ENCODE results near the gene GPAT2. TPM values are rescaled to one million over a fixed set of nuclear protein-coding genes. Genes with fewer than 3 reads are reported as not detected.
A peak's percentile ranks its signal among the peaks of the same experiment; 100 is the strongest.
"Not testable (repeated sequence)": the region's sequence is repeated elsewhere in the genome, so short reads cannot be mapped to it uniquely, and the experiment has no call there.

GPAT2 gene
- total RNA-seq, 4 donors from 2014 or later: 0.38 to 3.6 (median 1.4) TPM

DNA sequence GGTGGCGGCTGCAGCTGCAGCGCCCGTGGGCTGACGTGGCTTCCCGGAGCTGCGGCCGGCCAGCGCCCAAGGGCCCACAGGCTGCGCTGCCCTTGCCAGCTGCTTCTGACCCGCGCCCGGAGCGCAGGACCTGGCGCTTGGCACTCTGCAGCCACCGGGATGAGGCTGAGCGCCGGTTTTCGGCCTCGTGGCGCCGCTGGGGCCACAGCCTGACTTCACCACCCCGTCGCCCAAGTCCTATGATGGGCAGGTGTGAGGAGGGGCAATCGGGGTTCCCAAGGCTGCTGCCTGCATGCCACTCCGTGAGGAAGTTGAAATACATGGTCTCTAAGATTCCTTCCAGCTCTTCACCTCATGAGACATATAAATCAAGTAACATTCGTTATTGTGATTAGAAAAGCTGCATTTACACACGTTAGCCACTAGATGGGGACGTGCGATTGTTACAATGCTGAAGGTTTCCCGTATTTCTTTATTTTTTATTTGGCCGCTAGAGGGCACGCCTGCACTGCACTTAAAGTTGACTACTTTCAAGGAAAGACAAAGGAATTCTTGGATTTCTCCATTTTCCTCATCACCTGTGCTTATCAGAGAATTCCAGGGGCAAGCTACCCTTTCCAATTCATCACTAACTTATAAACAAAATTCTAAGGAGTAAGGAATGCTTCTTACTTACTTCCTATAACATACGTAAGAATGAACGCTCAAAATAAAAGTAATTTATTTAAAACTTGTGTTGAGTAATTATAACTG is 42.0 kb downstream of the GPAT2 start:
- intact Hi-C loops (cut with DNase I; ENCODE audit: low total_unique reads): not testable (repeated sequence)

DNA sequence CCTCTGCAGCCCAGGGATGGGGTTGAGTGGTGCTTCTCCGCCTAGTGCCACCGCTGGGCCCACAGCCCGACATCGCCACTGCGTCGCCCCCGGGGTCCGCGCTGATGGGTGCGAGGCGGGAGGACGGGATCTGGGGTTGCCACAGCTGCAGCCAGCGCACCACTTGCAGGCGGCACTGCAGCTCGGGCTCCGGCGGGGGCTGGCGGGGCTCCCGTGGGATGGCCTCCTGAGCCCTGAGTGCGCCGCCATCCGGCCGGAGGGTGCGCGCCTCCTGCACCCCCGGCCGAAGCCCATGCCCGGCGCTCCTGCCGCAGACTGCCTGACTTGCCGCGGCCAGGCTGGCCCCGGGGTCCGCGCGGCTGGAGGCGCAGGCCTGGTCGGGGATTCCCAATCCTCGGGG is 42.6 kb downstream of the GPAT2 start:
- intact Hi-C loops (cut with DNase I; ENCODE audit: low total_unique reads); DNase-seq (ENCODE audit: low spot score in 2 of 2): not testable (repeated sequence)
- H3K4me3 ChIP-seq (ENCODE audit: low read depth, poor library complexity, severe bottlenecking): peak overlapping the region; percentile 52
- no CpG with 5 or more reads among the region's 39 CpGs for WGBS, 2 donors

More for the DNA sequence above, 42.0 kb downstream of the GPAT2 start:
- H3K4me3 ChIP-seq (ENCODE audit: low read depth, poor library complexity, severe bottlenecking): peak overlapping the region; percentile 52
- peak in 1 of 2 donors; percentile 82 for DNase-seq (ENCODE audit: low spot score in 2 of 2)
- WGBS, 2 donors: 5 to 9% methylated on average over 13 to 30 of the region's 34 CpGs
- TF ChIP-seq, protein P1, sequence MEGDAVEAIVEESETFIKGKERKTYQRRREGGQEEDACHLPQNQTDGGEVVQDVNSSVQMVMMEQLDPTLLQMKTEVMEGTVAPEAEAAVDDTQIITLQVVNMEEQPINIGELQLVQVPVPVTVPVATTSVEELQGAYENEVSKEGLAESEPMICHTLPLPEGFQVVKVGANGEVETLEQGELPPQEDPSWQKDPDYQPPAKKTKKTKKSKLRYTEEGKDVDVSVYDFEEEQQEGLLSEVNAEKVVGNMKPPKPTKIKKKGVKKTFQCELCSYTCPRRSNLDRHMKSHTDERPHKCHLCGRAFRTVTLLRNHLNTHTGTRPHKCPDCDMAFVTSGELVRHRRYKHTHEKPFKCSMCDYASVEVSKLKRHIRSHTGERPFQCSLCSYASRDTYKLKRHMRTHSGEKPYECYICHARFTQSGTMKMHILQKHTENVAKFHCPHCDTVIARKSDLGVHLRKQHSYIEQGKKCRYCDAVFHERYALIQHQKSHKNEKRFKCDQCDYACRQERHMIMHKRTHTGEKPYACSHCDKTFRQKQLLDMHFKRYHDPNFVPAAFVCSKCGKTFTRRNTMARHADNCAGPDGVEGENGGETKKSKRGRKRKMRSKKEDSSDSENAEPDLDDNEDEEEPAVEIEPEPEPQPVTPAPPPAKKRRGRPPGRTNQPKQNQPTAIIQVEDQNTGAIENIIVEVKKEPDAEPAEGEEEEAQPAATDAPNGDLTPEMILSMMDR (IDR thresholded peaks at IDR 0.05): peak in 1 of 3 donors; percentile 84

DNA sequence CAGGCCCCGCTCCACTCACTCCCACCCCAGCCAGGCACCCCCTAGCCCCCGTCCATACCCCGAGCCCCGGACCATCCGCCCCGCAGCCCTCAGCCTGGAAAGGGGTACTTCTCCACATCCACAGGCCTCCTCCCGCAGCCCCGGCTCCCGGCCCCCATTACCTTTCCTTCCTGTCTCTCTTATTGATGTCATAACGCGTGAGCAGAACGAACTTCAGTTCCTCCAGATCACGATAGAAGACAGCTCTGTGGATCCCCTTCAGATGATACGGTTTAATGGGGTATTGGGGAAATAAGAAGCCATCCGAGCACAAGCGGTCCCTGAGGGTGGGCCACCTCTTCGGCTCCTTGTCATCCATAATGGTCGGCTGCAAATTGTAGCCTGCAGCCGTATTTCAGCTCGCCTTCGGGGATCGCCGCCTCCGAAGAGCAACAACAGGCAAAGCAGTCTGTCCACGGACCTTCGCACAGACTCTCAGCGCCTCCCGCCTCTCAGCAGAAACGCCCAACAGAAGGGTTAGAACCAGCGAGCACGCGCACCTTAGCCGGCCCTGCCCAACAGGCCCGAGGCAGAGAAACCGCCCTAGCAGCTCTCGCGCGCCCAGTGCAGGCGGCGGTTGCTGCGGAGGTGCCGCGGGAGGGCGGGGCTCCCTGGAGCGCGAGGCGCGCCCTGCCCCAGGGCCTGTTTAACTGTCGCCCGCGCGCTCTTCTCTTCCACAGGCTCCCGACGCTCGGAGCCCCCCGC is 43.2 kb downstream of the GPAT2 start, which contains the start of gene ANKRD36C:
Gene ANKRD36C (minus strand): TSS at position 474 of the 744 bp plus-strand sequence. CDS start 116 bp downstream, at position 358.
- intact Hi-C loops (cut with DNase I; ENCODE audit: low total_unique reads); DNase-seq (ENCODE audit: low spot score in 2 of 2): not testable (repeated sequence)
- WGBS, 2 donors: 0% methylated on average over 19 to 22 of the region's 56 CpGs
- H3K4me3 ChIP-seq (ENCODE audit: low read depth, poor library complexity, severe bottlenecking): peak within 1 kb of the TSS; percentile 52

DNA sequence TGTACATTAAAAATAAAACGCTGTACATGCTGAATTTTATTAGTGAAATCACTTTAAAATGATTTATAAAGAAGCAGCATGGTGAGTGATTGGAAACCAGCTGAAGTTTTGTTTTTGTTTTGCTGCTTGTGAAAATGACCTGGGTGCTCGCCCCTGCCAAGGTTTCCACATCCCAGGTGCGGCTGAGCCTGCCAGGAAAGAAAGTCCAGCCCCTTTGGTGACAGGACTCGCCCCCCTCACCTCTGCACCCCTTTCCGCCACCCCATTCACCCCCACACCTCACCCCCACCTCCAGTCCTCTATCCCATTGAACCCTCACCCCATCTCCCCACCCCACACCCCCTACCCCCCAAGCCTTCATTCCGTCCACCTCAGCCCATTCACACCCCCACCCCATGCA is 43.8 kb downstream of the GPAT2 start:
- H3K4me3 ChIP-seq (ENCODE audit: low read depth, poor library complexity, severe bottlenecking); DNase-seq (ENCODE audit: low spot score in 2 of 2); intact Hi-C loops (cut with DNase I; ENCODE audit: low total_unique reads): not testable (repeated sequence)
- whole genome bisulfite sequencing, 2 donors: 5 to 6% methylated on average over 6 of the region's 6 CpGs

Other genes with a start within 250 kb of the GPAT2 start
- 10 to 100 TPM; 15.4 to 29.7 (median 15.5) TPM for gene ANKRD36C, start 43.1 kb downstream of the GPAT2 start, total RNA-seq
- gene ADRA2B, start 81.7 kb upstream of the GPAT2 start, total RNA-seq: 1 to 10 TPM in 1 of 4 donors, under 1 TPM in 3; 0.42 to 2.4 (median 0.97) TPM
- 1 to 10 TPM in 1 of 4 donors, under 1 TPM in 2, not detected in 1; 0.20 to 1.8 (median 0.63) TPM for gene ASTL, start 103.6 kb upstream of the GPAT2 start, total RNA-seq
- 10 to 100 TPM; 39.3 to 57.0 (median 48.8) TPM for gene DUSP2, start 110.5 kb upstream of the GPAT2 start, total RNA-seq
- 100 to 1,000 TPM in 2 of 4 donors, 10 to 100 TPM in 2; 52.5 to 101 (median 77.2) TPM for gene STARD7, start 173.9 kb upstream of the GPAT2 start, total RNA-seq
- gene TMEM127, start 231.1 kb upstream of the GPAT2 start, total RNA-seq: 10 to 100 TPM; 49.5 to 76.2 (median 60.4) TPM
- 100 to 1,000 TPM in 1 of 4 donors, 10 to 100 TPM in 3; 86.1 to 115 (median 96.2) TPM for gene CIAO1, start 231.3 kb upstream of the GPAT2 start, total RNA-seq

All from lower leg skin (tissue), 4 donors.